ENCODE measurements around the gene DNMT3A.

DNMT3A gene

GRCh38 chr2:25347205-25347815 lies 5.6 kb upstream of the DNMT3A start:
- no peak for DNase-seq (ENCODE audit: low read depth, low spot score)

GRCh38 chr2:25343187-25343825 lies 1.6 kb upstream of the DNMT3A start:
- no peak for DNase-seq (ENCODE audit: low read depth, low spot score)

- peak; percentile 54 for DNase-seq (ENCODE audit: low read depth, low spot score)
Measured at GRCh38 chr2:25342372-25343186, 854 bp upstream of the DNMT3A start.

DNA sequence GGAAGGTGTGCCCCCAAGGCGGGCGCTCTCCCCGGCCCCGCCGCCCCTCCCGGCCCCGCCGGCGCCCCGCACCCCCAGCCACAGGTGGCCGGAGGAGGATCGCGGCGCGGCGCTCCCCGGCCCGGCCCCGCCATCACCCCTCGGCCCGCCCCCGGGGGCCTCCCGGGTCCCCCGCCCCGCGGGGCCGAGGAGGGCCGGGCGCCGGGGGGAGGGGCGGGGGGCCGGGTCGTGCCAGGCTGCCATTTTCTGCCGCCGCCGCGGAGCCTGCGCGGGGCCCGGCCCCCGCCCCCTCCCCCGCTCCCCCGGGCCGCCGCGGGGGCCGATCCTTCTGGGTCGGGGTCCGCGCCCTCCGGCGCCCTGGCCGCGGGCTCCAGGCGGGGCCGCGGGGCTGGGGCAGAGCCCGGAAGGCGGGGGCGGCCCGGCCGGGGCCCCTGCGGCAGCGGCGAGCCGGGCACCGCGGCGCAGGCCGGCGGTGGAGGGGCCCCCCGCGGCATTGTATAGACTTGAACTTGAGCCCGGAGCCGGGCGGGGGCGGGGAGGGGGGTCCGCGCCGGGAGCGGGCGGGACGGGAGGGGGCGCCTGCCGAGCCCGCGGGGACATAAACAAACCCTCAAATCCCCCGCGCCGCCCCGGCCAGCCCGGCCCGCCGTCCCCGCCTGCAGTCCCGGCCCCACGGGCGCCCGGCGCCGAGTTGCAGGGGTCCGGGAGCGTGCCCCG lies 556 bp downstream of the DNMT3A start:
- no peak for DNase-seq (ENCODE audit: low read depth, low spot score)

- DNase-seq (ENCODE audit: low read depth, low spot score): no peak
Measured at GRCh38 chr2:25340181-25340921, 1.4 kb downstream of the DNMT3A start.

- DNase-seq (ENCODE audit: low read depth, low spot score): no peak
Measured at GRCh38 chr2:25339791-25340180, 1.9 kb downstream of the DNMT3A start.

- DNase-seq (ENCODE audit: low read depth, low spot score): no peak
Measured at GRCh38 chr2:25339211-25339674, 2.5 kb downstream of the DNMT3A start.

DNA sequence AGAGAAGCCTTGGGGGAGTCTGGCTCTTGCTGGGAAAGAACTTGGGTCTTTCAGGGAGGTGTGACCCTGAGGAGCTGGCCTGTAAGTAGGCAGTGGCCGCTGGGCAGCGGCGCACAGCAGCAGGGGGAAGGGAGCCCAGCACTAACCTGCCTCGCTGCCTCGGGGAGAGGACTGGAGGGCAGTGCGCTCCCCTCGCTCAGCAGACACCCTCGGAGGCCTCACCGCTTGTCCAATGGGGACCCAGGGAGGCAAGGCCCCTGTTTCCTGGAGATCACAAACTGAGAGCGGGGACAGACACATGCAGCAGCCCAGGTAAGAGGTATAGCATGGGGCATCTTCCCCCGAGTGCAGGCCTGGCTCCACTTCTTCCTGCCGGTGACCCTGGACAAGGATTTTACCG lies 3.3 kb downstream of the DNMT3A start:
- no peak for DNase-seq (ENCODE audit: low read depth, low spot score)

DNA sequence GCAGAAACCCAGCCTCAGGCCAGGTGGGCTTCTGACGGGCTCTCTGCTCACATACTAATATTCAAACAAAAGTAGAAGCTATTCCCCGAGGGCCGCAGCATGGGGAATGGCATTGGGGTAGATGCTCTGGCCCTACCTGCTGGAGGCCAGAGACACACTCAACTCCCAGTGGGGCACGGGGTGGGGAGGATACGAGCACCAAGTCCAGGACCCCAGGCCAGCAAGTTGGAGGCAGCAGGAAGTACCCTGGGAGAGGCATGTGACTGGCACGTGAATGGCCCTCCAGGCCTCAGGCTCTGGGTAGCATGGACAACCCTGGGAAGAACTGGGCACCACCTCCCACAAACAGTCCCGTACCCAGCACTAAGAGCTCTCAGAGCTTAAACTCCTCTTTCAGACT lies 3.8 kb downstream of the DNMT3A start:
- no peak for DNase-seq (ENCODE audit: low read depth, low spot score)

GRCh38 chr2:25337276-25337675 lies 4.4 kb downstream of the DNMT3A start:
- DNase-seq (ENCODE audit: low read depth, low spot score): no peak

- DNase-seq (ENCODE audit: low read depth, low spot score): no peak
Measured at GRCh38 chr2:25336383-25336841, 5.3 kb downstream of the DNMT3A start.

DNA sequence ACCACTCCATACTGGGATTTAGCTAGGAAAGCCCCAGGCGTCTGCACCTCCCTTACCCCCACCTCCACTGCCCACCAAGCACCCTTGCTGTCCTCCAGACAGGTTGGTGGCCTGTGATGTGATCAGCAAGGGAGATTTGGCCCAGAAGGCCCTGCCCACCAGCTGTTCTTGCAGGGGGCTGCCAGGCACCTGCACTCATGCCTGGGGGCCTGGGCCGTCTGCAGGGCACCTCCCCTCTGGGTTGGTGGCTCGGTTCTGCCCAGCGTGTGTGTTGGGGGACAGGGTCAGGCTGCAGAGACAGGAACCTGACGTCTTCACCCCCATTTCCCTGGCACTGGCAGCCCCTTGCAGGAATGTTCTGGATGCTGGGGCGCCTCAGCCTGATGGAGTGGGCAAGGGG lies 5.8 kb downstream of the DNMT3A start:
- no peak for DNase-seq (ENCODE audit: low read depth, low spot score)

GRCh38 chr2:25335204-25335603 lies 6.5 kb downstream of the DNMT3A start:
- DNase-seq (ENCODE audit: low read depth, low spot score): no peak

DNA sequence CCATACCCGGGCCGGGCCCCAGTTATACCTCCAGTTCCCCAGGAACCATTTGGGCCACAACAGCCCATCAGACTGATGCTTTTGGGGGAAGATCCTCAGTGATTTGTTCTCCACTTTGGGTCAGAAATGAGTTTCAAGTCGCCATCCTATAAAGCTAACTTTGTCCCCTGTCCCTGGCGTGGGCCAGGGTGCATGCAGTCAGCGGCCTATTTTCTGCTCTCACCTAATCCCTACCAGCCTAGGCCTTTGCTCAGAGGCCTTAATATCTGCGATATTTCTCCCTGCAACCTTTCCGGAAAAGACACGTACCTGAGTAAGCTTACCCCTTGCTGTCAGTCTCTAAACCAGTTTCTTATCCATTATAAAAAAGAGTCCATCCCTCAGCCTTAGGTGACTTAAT lies 7.2 kb downstream of the DNMT3A start:
- no peak for DNase-seq (ENCODE audit: low read depth, low spot score)

- no peak for DNase-seq (ENCODE audit: low read depth, low spot score)
Measured at GRCh38 chr2:25333981-25334380, 7.7 kb downstream of the DNMT3A start.

DNA sequence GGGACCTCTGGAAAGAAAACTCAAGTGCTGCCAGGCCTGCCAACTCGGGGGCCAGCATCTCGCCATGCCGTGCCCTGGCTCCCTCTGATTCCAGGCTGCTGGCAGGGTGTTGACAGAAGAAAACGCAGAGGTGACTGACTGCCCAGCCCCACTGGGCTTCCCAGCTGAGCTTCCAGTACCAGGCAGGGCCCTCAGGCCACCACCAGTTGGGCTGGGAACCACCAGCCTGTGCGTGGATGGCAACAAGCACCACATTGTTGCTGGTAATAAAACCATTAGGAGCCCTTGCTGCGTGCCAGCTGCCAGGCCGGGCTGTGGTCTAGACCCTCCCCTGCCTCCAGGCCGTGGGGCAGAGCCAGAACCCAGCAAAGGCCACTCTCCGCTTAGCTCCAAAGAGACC lies 9.2 kb downstream of the DNMT3A start:
- DNase-seq (ENCODE audit: low read depth, low spot score): no peak

- DNase-seq (ENCODE audit: low read depth, low spot score): no peak
Measured at GRCh38 chr2:25331686-25332365, 9.9 kb downstream of the DNMT3A start.

- no peak for DNase-seq (ENCODE audit: low read depth, low spot score)
Measured at GRCh38 chr2:25330937-25331336, 10.8 kb downstream of the DNMT3A start.

GRCh38 chr2:25330273-25330672 lies 11.5 kb downstream of the DNMT3A start:
- no peak for DNase-seq (ENCODE audit: low read depth, low spot score)

- no peak for DNase-seq (ENCODE audit: low read depth, low spot score)
Measured at GRCh38 chr2:25328152-25329085, 13.3 kb downstream of the DNMT3A start.
